Measurements from ENCODE around the gene ZSCAN5A.
A peak's percentile ranks its signal among the peaks of the same experiment; 100 is the strongest.
"Not testable (repeated sequence)": the region's sequence is repeated elsewhere in the genome, so short reads cannot be mapped to it uniquely, and the experiment has no call there.

Gene ZSCAN5A

GRCh38 chr19:56314018-56314380 is 640 bp downstream of the ZSCAN5A start:
- DNase-seq = no peak

GRCh38 chr19:56312787-56313657 is 1.6 kb downstream of the ZSCAN5A start:
- DNase-seq = no peak

- no peak for DNase-seq
Measured at GRCh38 chr19:56312342-56312741, 2.3 kb downstream of the ZSCAN5A start.

- DNase-seq = no peak
Measured at GRCh38 chr19:56310462-56310861, 4.2 kb downstream of the ZSCAN5A start.

GRCh38 chr19:56309511-56310185 is 5.0 kb downstream of the ZSCAN5A start:
- DNase-seq = peak; percentile 24

GRCh38 chr19:56308792-56309191 is 5.8 kb downstream of the ZSCAN5A start:
- no peak for DNase-seq

- not testable (repeated sequence) for DNase-seq
Measured at GRCh38 chr19:56307062-56307461, 7.6 kb downstream of the ZSCAN5A start.

GRCh38 chr19:56306016-56306415 is 8.6 kb downstream of the ZSCAN5A start:
- DNase-seq = no peak

- no peak for DNase-seq
Measured at GRCh38 chr19:56304243-56304642, 10.4 kb downstream of the ZSCAN5A start.

GRCh38 chr19:56301886-56302620 is 12.6 kb downstream of the ZSCAN5A start:
- DNase-seq = no peak

- DNase-seq = no peak
Measured at GRCh38 chr19:56301155-56301554, 13.5 kb downstream of the ZSCAN5A start.

GRCh38 chr19:56299688-56300087 is 15.0 kb downstream of the ZSCAN5A start:
- no peak for DNase-seq

- no peak for DNase-seq
Measured at GRCh38 chr19:56297010-56297409, 17.6 kb downstream of the ZSCAN5A start.

- DNase-seq = no peak
Measured at GRCh38 chr19:56295531-56296455, 18.8 kb downstream of the ZSCAN5A start.

- DNase-seq = no peak
Measured at GRCh38 chr19:56294549-56294948, 20.1 kb downstream of the ZSCAN5A start.

- DNase-seq = no peak
Measured at GRCh38 chr19:56291867-56292266, 22.8 kb downstream of the ZSCAN5A start.

GRCh38 chr19:56290104-56290503 is 24.5 kb downstream of the ZSCAN5A start:
- no peak for DNase-seq

- no peak for DNase-seq
Measured at GRCh38 chr19:56284746-56285145, 29.9 kb downstream of the ZSCAN5A start.

GRCh38 chr19:56282809-56283208 is 31.8 kb downstream of the ZSCAN5A start:
- DNase-seq = no peak

GRCh38 chr19:56273563-56274117 is 41.0 kb downstream of the ZSCAN5A start:
- DNase-seq = no peak

GRCh38 chr19:56272161-56272798 is 42.4 kb downstream of the ZSCAN5A start, which contains the start of gene EDDM13:
TSS of gene EDDM13 (plus strand) at chr19:56272748. CDS start at chr19:56272835, 87 bp downstream.
- DNase-seq = no peak
